ENCODE data around the gene DGKZ.

DNA sequence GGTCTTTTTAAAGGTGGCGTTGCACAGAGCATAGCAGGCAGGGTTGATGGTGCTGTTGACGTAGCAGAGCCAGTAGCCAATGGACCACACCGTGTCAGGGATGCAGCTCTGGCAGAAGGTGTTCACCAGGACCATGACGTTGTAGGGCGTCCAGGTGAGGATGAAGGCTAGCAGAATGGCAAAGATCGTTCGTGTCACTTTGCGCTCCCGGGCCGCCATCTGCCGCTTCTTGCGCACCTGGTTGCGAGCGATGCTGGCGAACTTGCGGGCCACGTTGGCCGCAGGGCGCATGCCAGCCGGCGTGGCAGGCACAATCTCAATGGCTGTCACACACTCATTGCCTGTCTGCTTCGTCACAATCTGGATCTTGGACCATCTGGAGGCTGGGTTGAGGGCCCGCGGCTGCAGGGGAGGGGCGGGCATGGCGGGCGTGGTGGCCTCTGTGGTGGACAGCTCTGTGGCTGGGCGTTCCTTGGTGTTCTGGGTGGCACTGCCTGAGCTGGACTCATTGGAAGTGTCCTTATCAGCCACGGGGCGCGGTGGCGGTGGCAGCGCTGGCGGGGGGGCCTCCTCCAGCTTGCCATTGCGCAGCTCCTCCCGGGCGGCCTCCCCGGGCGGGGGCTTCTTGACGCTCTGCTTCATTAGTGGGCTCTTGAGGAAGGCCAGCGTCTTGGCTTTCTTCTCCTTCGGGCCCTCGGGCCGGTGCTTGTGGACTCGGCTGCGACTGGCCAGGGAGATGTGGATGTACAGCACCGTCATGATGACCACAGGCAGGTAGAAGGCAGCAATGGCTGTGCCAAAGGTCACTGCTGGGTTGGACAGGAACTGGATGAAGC is 38.1 kb downstream of the DGKZ start:
- TF ChIP-seq, protein P1, sequence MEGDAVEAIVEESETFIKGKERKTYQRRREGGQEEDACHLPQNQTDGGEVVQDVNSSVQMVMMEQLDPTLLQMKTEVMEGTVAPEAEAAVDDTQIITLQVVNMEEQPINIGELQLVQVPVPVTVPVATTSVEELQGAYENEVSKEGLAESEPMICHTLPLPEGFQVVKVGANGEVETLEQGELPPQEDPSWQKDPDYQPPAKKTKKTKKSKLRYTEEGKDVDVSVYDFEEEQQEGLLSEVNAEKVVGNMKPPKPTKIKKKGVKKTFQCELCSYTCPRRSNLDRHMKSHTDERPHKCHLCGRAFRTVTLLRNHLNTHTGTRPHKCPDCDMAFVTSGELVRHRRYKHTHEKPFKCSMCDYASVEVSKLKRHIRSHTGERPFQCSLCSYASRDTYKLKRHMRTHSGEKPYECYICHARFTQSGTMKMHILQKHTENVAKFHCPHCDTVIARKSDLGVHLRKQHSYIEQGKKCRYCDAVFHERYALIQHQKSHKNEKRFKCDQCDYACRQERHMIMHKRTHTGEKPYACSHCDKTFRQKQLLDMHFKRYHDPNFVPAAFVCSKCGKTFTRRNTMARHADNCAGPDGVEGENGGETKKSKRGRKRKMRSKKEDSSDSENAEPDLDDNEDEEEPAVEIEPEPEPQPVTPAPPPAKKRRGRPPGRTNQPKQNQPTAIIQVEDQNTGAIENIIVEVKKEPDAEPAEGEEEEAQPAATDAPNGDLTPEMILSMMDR (IDR thresholded peaks at IDR 0.05), result no peak
- no peak for TF ChIP-seq EZH2 (IDR thresholded peaks at IDR 0.05)
- TF ChIP-seq EZH2phosphoT487 (IDR thresholded peaks at IDR 0.05), result no peak

All from neural progenitor cell (in vitro differentiated cells).